Right ventricle myocardium inferior (tissue), 1 donor: Measurements from ENCODE around the gene FBXL15. TPM values are rescaled to one million over a fixed set of nuclear protein-coding genes. Genes with fewer than 3 reads are reported as not detected.
"Not testable (repeated sequence)": the region's sequence is repeated elsewhere in the genome, so short reads cannot be mapped to it uniquely, and the experiment has no call there.

Source experiments
- ATAC-seq: fragments of 200-7000 bp; cut with Tn5 transposase; one replicate; pipeline ENCODE4 v1.9.1; 2020; ENCODE audit warnings: mild to moderate bottlenecking, moderate library complexity
- DNase-seq: peaks from one replicate; pipeline ENCODE4 v3.0.0; 2021; ENCODE audit errors: missing footprints
- intact Hi-C: fragments of 100-400 bp; cut with DNase I; formaldehyde crosslinking; loops from one replicate; pipeline ENCODE4 v1.11.0; 2022
- total RNA-seq: library from RNA; stranded (reverse); fragmentation: NEBNext Ultra II Directional; extraction: Animal tissue kit (Norgen Biotek cat#: 25700); gene quantifications from one replicate; pipeline ENCODE4 v1.2.1, GENCODE V29; 2021
- donor health status: DM: no; HTN: yes; CAD: no; lungs with severe emphysema.

The FBXL15 gene
- total RNA-seq, 1 donor from 2014 or later = 8.4 TPM

DNA sequence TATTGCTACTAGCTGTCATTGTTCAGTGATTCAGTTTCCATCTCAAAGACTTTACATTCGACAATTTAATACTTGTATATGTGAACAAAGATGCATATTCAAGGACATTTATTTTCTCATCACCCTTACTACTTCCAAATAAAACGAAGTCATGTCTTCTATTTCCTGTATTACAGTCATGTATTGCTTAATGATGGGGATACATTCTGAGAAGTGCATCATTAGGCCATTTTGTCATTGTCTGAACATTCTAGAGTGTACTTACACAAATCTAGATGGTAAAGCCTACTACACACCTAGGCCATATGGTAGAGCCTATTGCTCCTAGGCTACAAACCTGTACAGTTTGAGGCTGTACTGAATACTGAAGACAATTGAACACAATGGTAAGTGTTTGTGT is 24.2 kb downstream of the FBXL15 start:
- DNase-seq (no peak), ATAC-seq (no peak)

GRCh38 chr10:102449321-102450123 is 28.9 kb downstream of the FBXL15 start:
- ATAC-seq = peak; percentile 49
- no peak for DNase-seq
- intact Hi-C loops = loop anchor here (2.0 kb wide), 1 partner anchor 17 kb away; the partner anchor contains the start of gene CUEDC2

More for the DNA sequence above, 24.2 kb downstream of the FBXL15 start:
- intact Hi-C loops = no loop called here

DNA sequence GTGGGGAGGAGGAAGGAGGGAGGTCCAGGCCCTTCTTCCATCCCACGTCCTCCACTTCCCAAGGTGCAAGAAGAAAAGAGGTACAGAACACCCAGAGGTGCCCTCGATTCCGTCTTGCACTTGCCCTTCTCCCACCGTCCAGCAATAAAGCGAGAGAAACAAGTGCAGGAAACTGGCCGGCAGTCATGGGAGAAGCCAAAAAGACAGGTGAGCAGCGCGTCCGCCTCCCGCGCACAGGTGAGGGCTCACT is 29.4 kb downstream of the FBXL15 start:
- no peak for DNase-seq
- intact Hi-C loops = loop anchor here (2.0 kb wide), 1 partner anchor 17 kb away; the partner anchor contains the start of gene CUEDC2
- no peak for ATAC-seq

- intact Hi-C loops = loop anchor here (2.0 kb wide), 1 partner anchor 18 kb away; the partner anchor contains the start of gene CUEDC2
- ATAC-seq = peak; percentile 93
- peak; percentile 94 for DNase-seq
Observed at GRCh38 chr10:102450374-102451104, 29.9 kb downstream of the FBXL15 start.

DNA sequence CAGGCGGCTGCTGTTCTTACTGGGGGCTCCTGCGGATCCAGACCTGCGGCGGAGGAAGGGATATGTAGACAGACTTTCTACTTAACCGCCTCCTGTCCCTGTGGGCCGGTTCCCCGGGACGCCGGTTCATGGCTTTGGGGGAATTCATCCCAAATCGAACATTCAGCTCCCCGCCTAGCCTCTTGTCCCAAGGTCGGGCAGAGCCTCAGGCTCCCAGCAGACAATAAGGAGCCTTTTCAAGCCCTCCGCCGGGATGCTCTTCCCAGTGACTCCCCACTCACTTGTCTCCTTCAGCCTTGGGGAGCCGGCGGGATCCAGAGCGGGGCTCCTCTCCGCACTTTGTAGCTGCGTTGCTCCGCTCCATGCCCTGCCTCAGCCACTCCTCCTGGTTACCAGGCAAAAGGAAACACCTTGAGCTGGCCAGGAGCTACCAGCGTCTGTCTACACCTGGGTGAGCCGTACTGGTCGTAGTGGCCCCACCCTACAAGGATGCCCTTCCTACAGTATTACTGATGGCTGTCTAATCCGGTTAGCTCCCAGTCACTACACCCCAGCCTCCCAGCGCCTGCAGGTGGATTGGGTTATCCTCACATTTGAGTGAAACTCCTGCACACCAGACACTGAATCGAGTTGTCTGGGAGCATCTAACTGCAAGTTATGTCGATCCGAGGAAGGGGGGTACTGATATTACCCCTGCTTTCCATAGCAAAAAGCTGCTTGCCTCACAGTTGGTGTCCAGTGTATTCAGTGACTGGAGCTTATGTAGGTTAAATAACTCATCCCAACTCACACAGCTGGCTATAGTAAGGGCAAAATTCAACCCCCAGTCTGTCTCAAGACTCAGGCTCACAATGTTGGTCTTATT is 30.7 kb downstream of the FBXL15 start, which contains the start of gene C10orf95:
Gene C10orf95, minus strand, starts transcription at position 439 of the 865 bp plus-strand sequence. CDS start 450 bp downstream, outside the sequence.
- no peak for ATAC-seq
- DNase-seq = no peak
- intact Hi-C loops = loop anchor here (2.0 kb wide), 1 partner anchor 19 kb away; the partner anchor contains the start of gene CUEDC2

DNA sequence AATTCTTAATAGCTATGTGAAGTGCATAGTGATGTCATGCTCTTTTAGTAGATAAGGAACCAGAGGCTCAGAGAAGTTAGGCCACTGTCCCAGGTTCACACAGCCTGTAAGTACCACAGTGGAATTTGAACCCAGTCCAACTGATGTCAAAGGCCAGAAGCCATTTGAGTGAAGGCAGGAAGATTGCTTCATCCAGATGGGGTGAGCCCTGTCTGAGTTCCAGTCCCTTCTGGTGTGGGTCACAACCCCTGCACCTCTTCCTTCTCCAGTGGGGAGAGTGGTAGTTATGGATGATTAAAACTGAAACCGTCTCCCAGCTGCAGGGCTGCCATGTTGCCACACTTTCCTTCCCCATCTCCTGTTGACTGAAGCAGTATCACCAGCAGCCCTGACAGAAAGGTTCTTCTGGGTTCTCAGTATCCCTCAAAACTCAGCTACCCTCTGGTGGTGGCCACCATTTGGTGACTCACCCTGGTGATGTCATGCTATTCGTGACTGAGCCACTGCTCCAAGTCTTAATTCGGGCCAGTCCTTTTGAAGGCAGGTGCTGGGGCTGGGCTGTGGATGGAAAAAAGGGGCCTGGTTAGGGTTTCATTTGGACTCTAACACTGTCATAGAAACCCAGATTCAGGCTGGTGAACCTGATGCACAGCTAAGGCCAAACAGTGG is 32.2 kb downstream of the FBXL15 start:
- DNase-seq = no peak
- intact Hi-C loops = no loop called here
- ATAC-seq = peak; percentile 50

- intact Hi-C loops = no loop called here
- ATAC-seq (no peak), DNase-seq (no peak)
Observed at GRCh38 chr10:102453502-102453901, 32.9 kb downstream of the FBXL15 start.

DNA sequence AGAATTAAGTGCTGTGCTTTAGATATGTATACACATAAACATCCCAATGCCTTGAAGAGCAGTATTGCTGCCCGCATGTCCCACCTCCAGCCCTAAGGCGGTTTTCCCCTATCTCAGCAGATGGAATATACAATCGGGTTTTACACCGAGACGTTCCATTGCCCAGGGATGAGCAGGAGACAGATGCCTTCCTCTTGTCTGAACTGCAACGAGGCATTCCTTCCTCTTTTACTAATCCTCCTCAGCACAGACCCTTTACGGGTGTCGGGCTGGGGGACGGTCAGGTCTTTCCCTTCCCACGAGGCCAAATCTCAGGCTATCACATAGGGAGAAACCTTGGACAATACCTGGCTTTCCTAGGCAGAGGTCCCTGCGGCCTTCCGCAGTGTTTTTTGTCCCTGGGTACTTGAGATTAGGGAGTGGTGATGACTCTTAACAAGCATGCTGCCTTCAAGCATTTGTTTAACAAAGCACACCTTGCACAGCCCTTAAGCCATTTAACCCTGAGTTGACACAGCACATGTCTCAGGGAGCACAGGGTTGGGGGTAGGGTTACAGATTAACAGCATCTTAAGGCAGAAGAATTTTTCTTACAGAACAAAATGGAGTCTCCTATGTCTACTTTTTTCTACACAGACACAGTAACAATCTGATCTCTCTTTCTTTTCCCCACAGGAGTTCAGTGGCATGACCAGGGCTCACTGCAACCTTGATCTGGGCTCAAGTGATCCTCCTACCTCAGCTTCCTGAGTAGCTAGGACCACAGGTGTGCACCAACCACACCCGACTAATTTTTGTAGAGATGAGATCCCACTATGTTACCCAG is 34.2 kb downstream of the FBXL15 start:
- DNase-seq, intact Hi-C loops, ATAC-seq: not testable (repeated sequence)

DNA sequence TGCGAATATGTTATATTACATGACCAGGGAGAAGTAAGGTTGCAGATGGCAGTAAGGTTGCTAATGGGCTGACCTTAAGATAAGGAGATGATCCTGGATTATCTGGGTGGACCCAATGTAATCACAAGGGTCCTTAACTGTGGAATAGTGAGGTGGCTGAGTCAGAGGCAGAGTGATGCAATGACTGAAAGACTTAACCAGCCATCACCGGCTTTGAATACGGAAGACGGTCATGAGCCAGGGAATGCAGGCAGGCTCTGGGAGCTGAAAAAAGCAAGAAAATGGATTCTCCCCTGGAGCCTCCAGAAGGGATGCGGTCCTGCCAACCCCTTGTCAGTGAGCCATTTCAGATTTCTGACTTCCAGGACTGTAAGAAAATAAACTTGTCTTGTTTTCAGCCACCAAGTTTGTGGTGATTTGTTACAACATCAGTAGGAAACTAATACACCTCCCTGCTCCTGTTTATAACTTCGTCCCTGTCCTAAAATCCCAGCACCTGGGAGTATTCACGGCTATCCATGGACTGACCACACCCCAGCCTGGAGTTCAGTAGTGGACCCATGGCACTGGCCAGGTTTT is 35.3 kb downstream of the FBXL15 start:
- intact Hi-C loops = no loop called here
- ATAC-seq = no peak

DNA sequence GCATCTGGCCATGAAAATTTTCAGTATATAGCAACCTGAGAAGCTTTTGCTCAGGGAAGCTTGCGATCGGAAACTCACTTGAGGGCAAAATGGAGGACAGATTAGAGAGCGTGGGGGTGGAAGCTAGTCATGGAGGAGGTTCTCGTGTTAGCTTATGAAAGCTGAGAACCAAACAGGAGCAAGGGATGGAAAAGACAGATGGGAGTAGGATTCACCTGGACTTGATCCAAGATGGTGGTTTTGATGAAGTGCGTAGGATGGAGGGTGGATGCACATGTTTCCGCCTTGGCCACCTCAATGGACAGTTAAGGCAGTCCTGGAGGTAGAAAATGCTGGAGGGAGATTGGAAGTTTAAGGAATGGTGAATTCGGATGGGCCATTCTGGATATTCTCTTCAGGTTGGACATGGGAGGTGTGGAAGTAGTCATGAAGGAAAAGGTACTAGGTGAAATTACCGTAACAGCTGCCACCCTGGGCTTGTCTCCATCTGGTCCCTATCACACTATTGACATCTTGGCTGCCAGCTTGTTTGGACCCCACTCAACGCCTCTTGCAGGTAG is 37.0 kb downstream of the FBXL15 start:
- intact Hi-C loops = no loop called here
- no peak for ATAC-seq

More for the DNA sequence above, 35.3 kb downstream of the FBXL15 start:
- no peak for DNase-seq

DNA sequence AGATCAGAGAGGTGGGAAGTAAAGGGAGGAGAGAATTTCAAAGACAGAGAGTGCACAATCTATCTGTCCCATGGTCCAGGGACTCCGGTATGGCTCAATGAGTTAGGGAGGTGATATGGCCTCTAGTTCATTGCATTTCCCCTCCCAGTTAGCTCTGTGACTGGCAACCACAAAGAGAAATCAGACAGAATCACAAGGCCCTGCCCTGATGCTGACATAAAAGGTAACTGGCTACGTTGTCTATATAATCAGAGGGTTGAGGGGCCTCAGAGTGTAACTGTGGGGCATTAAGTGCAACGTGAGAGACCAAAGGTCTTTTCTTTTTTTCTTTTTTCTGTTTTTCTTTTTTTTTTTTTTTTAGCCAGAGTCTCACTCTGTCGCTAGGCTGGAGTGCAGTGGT is 38.0 kb downstream of the FBXL15 start:
- DNase-seq (no peak), ATAC-seq (no peak)
- intact Hi-C loops = no loop called here

More for the DNA sequence above, 37.0 kb downstream of the FBXL15 start:
- no peak for DNase-seq

DNA sequence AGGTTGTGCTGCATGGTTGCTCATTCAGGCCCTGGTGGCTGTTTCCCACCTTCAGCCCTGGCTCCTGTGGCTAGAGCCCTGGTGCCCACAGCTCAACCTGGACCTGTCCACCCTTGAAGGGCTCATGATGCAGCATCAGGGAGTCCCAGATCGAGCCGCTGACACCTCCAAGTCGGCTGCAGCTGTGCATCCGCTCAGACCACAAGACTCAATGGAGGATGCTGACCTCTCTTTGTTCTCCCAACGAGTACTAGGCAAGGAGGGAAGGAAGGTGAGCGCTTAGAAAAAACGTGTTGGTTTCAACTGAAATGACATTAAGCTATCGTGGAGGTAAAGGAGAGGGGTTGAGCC is 40.2 kb downstream of the FBXL15 start:
- no peak for DNase-seq

GRCh38 chr10:102461187-102462054 is 40.8 kb downstream of the FBXL15 start:
- ATAC-seq (peak; percentile 97), DNase-seq (peak; percentile 97)
- intact Hi-C loops = loop anchor here (5.0 kb wide), 1 partner anchor 41 kb away; the partner anchor contains the start of genes ACTR1A and SUFU

More for the DNA sequence above, 40.2 kb downstream of the FBXL15 start:
- intact Hi-C loops = loop anchor here (5.0 kb wide), 1 partner anchor 41 kb away; the partner anchor contains the start of genes ACTR1A and SUFU
- ATAC-seq = peak; percentile 6

DNA sequence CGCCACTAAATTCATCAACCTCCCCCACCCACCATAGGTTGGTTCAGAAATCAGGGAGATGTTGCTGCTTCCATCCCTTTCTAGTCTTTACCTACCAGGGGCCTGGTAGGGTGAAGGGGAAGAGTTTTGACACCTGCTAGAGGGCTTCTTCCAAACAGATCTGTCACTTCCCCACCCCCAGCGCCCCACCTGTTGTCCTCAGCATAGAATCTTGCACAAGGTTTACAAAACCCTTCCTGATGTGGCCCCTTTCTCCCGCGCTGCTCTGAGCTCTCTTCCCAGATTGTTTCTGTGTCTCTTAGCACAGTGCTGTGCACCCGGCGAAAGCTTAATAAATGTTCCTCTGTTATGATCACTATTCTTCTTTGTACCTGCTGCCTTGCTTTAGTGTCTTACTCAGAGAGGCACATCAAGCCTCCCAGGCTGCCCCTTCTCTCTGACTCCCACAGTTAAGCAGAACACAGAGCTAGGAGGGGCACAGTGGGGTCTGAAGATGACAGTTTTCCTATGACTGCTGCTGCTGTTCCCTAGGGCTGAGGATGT is 41.9 kb downstream of the FBXL15 start:
- ATAC-seq (no peak), DNase-seq (no peak)
- intact Hi-C loops = loop anchor here (5.0 kb wide), 1 partner anchor 40 kb away; the partner anchor contains the start of genes ACTR1A and SUFU

DNA sequence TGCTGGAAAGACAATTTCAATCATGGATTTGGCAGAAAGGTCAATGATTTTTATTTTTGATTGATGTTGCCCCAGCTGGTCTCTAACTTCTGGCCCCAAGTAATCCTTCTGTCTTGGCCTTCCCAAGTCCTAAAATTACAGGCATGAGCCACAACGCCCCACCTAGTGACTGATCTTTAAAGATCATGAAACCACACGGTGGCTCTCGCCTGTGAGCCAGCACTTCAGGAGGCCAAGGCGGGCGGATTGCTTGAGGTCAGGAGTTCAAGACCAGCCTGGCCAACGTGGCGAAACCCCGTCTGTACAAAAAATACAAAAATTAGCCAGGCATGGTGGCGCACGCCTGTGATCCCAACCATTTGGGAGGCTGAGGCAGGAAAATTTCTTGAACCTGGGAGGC is 43.3 kb downstream of the FBXL15 start:
- intact Hi-C loops = loop anchor here (5.0 kb wide), 1 partner anchor 38 kb away; the partner anchor contains the start of genes ACTR1A and SUFU
- no peak for ATAC-seq
- no peak for DNase-seq
